Osteoblast (primary cell): ENCODE measurements around the gene ALPK1. TPM values are rescaled to one million over a fixed set of nuclear protein-coding genes. Genes with fewer than 3 reads are reported as not detected.
A peak's percentile ranks its signal among the peaks of the same experiment; 100 is the strongest.

Experiments
- DNase-seq: peaks from one replicate; pipeline ENCODE4 v3.0.0; 2011; ENCODE audit warnings: low spot score, mixed read lengths; ENCODE audit not compliant: insufficient read length; ENCODE audit errors: missing footprints
- H2AFZ ChIP-seq: 2 replicates; pipeline ENCODE4 v1.6.0; 2011; ENCODE audit warnings: mild to moderate bottlenecking, low read length
- H3K27ac ChIP-seq: 2 replicates; pipeline ENCODE4 v1.5.1; 2011; ENCODE audit warnings: mild to moderate bottlenecking, low read depth, low read length, moderate library complexity
- H3K27me3 ChIP-seq: 2 replicates; pipeline ENCODE4 v1.6.0; 2012; ENCODE audit warnings: mild to moderate bottlenecking, control low read depth, inconsistent platforms, low read length, moderate library complexity; ENCODE audit not compliant: insufficient read depth
- H3K36me3 ChIP-seq: 2 replicates; pipeline ENCODE4 v1.5.1; 2011; ENCODE audit warnings: mild to moderate bottlenecking, low read length, control low read depth, moderate library complexity; ENCODE audit not compliant: insufficient read depth
- H3K4me1 ChIP-seq: 2 replicates; pipeline ENCODE4 v1.5.1; 2011; ENCODE audit warnings: mild to moderate bottlenecking, low read length, control low read depth, moderate library complexity; ENCODE audit not compliant: insufficient read depth
- H3K4me2 ChIP-seq: 2 replicates; pipeline ENCODE4 v1.6.0; 2011; ENCODE audit warnings: mild to moderate bottlenecking, low read length; ENCODE audit not compliant: insufficient read depth
- H3K4me3 ChIP-seq: fragments of 200-600 bp; sonication (generic); 3 replicates; pipeline ENCODE4 v1.5.1; 2012; ENCODE audit warnings: mild to moderate bottlenecking, low read length, inconsistent platforms; ENCODE audit not compliant: insufficient read depth
- H3K79me2 ChIP-seq: 2 replicates; pipeline ENCODE4 v1.6.0; 2012; ENCODE audit warnings: mild to moderate bottlenecking, low read length, control low read depth, inconsistent platforms; ENCODE audit not compliant: insufficient read depth
- H3K9me3 ChIP-seq: 2 replicates; pipeline ENCODE4 v1.5.1; 2011; ENCODE audit warnings: low read depth, low read length, control low read depth
- H4K20me1 ChIP-seq: 2 replicates; pipeline ENCODE4 v1.6.0; 2012; ENCODE audit warnings: mild to moderate bottlenecking, low read length, control low read depth; ENCODE audit not compliant: insufficient read depth
- CTCF ChIP-seq: IDR thresholded peaks from 2 replicates; pipeline ENCODE4 v1.5.1; 2011; ENCODE audit warnings: mild to moderate bottlenecking, low read depth, low read length, moderate library complexity; ENCODE audit errors: extremely low read depth
- total RNA-seq: library from RNA; depleted of rRNA; stranded (reverse); fragments of >200 nt; gene quantifications from 2 replicates; pipeline ENCODE4 v1.2.3, GENCODE V29; 2012

ALPK1 gene
- total RNA-seq, 1 donor: 39.8 TPM

GRCh38 chr4:112316360-112316759 is 19.2 kb downstream of the ALPK1 start:
- no peak for TF ChIP-seq CTCF

GRCh38 chr4:112318239-112319142 is 21.3 kb downstream of the ALPK1 start:
- no peaks in the 10 kb centered on the region for H3K27me3 ChIP-seq
- no peaks in the 10 kb centered on the region for H3K79me2 ChIP-seq
- H3K4me3 ChIP-seq: no peak overlapping the region
- no peak for TF ChIP-seq CTCF
- no peaks in the 10 kb centered on the region for H3K9me3 ChIP-seq
- no peak overlapping the region for H2AFZ ChIP-seq
- DNase-seq: no peak
- no peaks in the 10 kb centered on the region for H3K4me1 ChIP-seq
- H3K36me3 ChIP-seq: no peaks in the 10 kb centered on the region
- no peak overlapping the region for H3K4me2 ChIP-seq
- H4K20me1 ChIP-seq: no peaks in the 10 kb centered on the region
- no peak overlapping the region for H3K27ac ChIP-seq

More at GRCh38 chr4:112316360-112316759, 19.2 kb downstream of the ALPK1 start:
- H3K4me1 ChIP-seq: no peaks in the 10 kb centered on the region
- H3K27me3 ChIP-seq: no peaks in the 10 kb centered on the region
- no peak overlapping the region for H3K27ac ChIP-seq
- no peaks in the 10 kb centered on the region for H3K36me3 ChIP-seq
- H3K4me2 ChIP-seq: no peak overlapping the region
- no peak for DNase-seq
- H4K20me1 ChIP-seq: no peaks in the 10 kb centered on the region
- no peaks in the 10 kb centered on the region for H3K79me2 ChIP-seq
- H2AFZ ChIP-seq: no peak overlapping the region
- no peaks in the 10 kb centered on the region for H3K9me3 ChIP-seq
- no peak overlapping the region for H3K4me3 ChIP-seq

- TF ChIP-seq CTCF: peak; percentile 99
- H3K27ac ChIP-seq: no peak overlapping the region
- H3K4me1 ChIP-seq: no peaks in the 10 kb centered on the region
- H2AFZ ChIP-seq: peak overlapping the region; percentile 70
- no peaks in the 10 kb centered on the region for H3K36me3 ChIP-seq
- no peaks in the 10 kb centered on the region for H3K27me3 ChIP-seq
- no peaks in the 10 kb centered on the region for H3K9me3 ChIP-seq
- peak overlapping the region; percentile 73 for H3K4me2 ChIP-seq
- H3K79me2 ChIP-seq: no peaks in the 10 kb centered on the region
- peak; percentile 87 for DNase-seq
- H4K20me1 ChIP-seq: no peaks in the 10 kb centered on the region
- peak overlapping the region; percentile 42 for H3K4me3 ChIP-seq
These were observed 24.9 kb downstream of the ALPK1 start for GRCh38 chr4:112321776-112322684.

GRCh38 chr4:112322866-112323265 is 25.7 kb downstream of the ALPK1 start:
- Histone ChIP-seq H3K4me1 (no peaks in the 10 kb centered on the region), H3K27me3 (no peaks in the 10 kb centered on the region), H4K20me1 (no peaks in the 10 kb centered on the region), H3K27ac (no peak overlapping the region), H3K4me3 (no peak overlapping the region), H3K4me2 (no peak overlapping the region), H3K9me3 (no peaks in the 10 kb centered on the region), H3K36me3 (no peaks in the 10 kb centered on the region), H2AFZ (no peak overlapping the region), H3K79me2 (no peaks in the 10 kb centered on the region)
- TF ChIP-seq CTCF: no peak
- no peak for DNase-seq
